ENCODE data around the gene FBXL12. TPM values are rescaled to one million over a fixed set of nuclear protein-coding genes. Genes with fewer than 3 reads are reported as not detected.
"Not testable (repeated sequence)": the region's sequence is repeated elsewhere in the genome, so short reads cannot be mapped to it uniquely, and the experiment has no call there.

The FBXL12 gene
- total RNA-seq, 2 experiments from 2014 or later = 38.7 to 44.4 TPM

GRCh38 chr19:9848762-9849161, 29.9 kb upstream of the FBXL12 start:
- Histone ChIP-seq H3K4me1 (ENCODE audit: insufficient read depth, low read length, poor library complexity, severe bottlenecking) (no peaks in the 10 kb centered on the region), H2AFZ (ENCODE audit: low read length) (no peak overlapping the region), H3K27ac (ENCODE audit: low read depth, low read length, poor library complexity, severe bottlenecking) (no peak overlapping the region), H3K4me3 (ENCODE audit: low read depth, low read length, poor library complexity, severe bottlenecking) (no peak overlapping the region), H3K9me3 (ENCODE audit: low read length) (no peaks in the 10 kb centered on the region), H3K79me2 (ENCODE audit: insufficient read depth, low read depth, low read length) (no peaks in the 10 kb centered on the region), H3K9me2 (ENCODE audit: insufficient read depth, low read length) (no peaks in the 10 kb centered on the region), H4K20me1 (ENCODE audit: insufficient read depth, low read length) (no peaks in the 10 kb centered on the region), H3K4me2 (ENCODE audit: low read length) (no peak overlapping the region), H3K36me3 (ENCODE audit: insufficient read depth, low read length) (peaks cover 35% of the 10 kb centered on the region; the same call in 1 of the 2 replicates)
- ChIA-PET CTCF (ENCODE audit: unreplicated experiment) (no interaction called here), POLR2A (no interaction called here)
- BruUV-seq (replicated peaks) = no TSS peak
- intact Hi-C loops (cut with micrococcal nuclease; ENCODE audit: unreplicated experiment) = no loop called here
- TF ChIP-seq CTCF (conservative IDR thresholded peaks at IDR 0.05; ENCODE audit: low read length) (no peak), EZH2phosphoT487 (IDR thresholded peaks at IDR 0.05; ENCODE audit: borderline replicate concordance, low read depth, low read length) (no peak)
- DNase-seq (ENCODE audit: low spot score) = no peak

- Histone ChIP-seq H3K9me2 (ENCODE audit: insufficient read depth, low read length) (no peaks in the 10 kb centered on the region), H3K4me2 (ENCODE audit: low read length) (no peak overlapping the region), H3K27ac (ENCODE audit: low read depth, low read length, poor library complexity, severe bottlenecking) (no peak overlapping the region), H4K20me1 (ENCODE audit: insufficient read depth, low read length) (no peaks in the 10 kb centered on the region), H2AFZ (ENCODE audit: low read length) (no peak overlapping the region), H3K4me3 (ENCODE audit: low read depth, low read length, poor library complexity, severe bottlenecking) (no peak overlapping the region), H3K4me1 (ENCODE audit: insufficient read depth, low read length, poor library complexity, severe bottlenecking) (no peaks in the 10 kb centered on the region), H3K36me3 (ENCODE audit: insufficient read depth, low read length) (peaks cover 41% of the 10 kb centered on the region; the same call in 1 of the 2 replicates), H3K79me2 (ENCODE audit: insufficient read depth, low read depth, low read length) (no peaks in the 10 kb centered on the region), H3K9me3 (ENCODE audit: low read length) (no peaks in the 10 kb centered on the region)
- intact Hi-C loops (cut with micrococcal nuclease; ENCODE audit: unreplicated experiment) = no loop called here
- CTCF ChIA-PET (ENCODE audit: unreplicated experiment) = no interaction called here
- no TSS peak for BruUV-seq (replicated peaks)
- peak; percentile 10 for DNase-seq (ENCODE audit: low spot score)
- TF ChIP-seq CTCF (conservative IDR thresholded peaks at IDR 0.05; ENCODE audit: low read length) = peak; percentile 69
- no peak for TF ChIP-seq EZH2phosphoT487 (IDR thresholded peaks at IDR 0.05; ENCODE audit: borderline replicate concordance, low read depth, low read length)
- POLR2A ChIA-PET = no interaction called here
Measured at GRCh38 chr19:9848060-9848459, 29.2 kb upstream of the FBXL12 start.

GRCh38 chr19:9847087-9847671, 28.3 kb upstream of the FBXL12 start:
- Histone ChIP-seq H2AFZ (ENCODE audit: low read length) (no peak overlapping the region), H3K9me3 (ENCODE audit: low read length) (no peaks in the 10 kb centered on the region), H3K4me3 (ENCODE audit: low read depth, low read length, poor library complexity, severe bottlenecking) (no peak overlapping the region), H3K9me2 (ENCODE audit: insufficient read depth, low read length) (no peaks in the 10 kb centered on the region), H3K4me1 (ENCODE audit: insufficient read depth, low read length, poor library complexity, severe bottlenecking) (no peaks in the 10 kb centered on the region), H3K79me2 (ENCODE audit: insufficient read depth, low read depth, low read length) (no peaks in the 10 kb centered on the region), H3K27ac (ENCODE audit: low read depth, low read length, poor library complexity, severe bottlenecking) (no peak overlapping the region), H3K4me2 (ENCODE audit: low read length) (no peak overlapping the region), H3K36me3 (ENCODE audit: insufficient read depth, low read length) (peaks cover 50% of the 10 kb centered on the region; the same call in 1 of the 2 replicates), H4K20me1 (ENCODE audit: insufficient read depth, low read length) (no peaks in the 10 kb centered on the region)
- no peak for DNase-seq (ENCODE audit: low spot score)
- POLR2A ChIA-PET = no interaction called here
- CTCF ChIA-PET (ENCODE audit: unreplicated experiment) = no interaction called here
- no TSS peak for BruUV-seq (replicated peaks)
- TF ChIP-seq CTCF (conservative IDR thresholded peaks at IDR 0.05; ENCODE audit: low read length) (peak; percentile 45), EZH2phosphoT487 (IDR thresholded peaks at IDR 0.05; ENCODE audit: borderline replicate concordance, low read depth, low read length) (no peak)
- intact Hi-C loops (cut with micrococcal nuclease; ENCODE audit: unreplicated experiment) = no loop called here

GRCh38 chr19:9843626-9844273, 24.9 kb upstream of the FBXL12 start:
- H3K27ac ChIP-seq (ENCODE audit: low read depth, low read length, poor library complexity, severe bottlenecking); BruUV-seq (replicated peaks); H3K4me1 ChIP-seq (ENCODE audit: insufficient read depth, low read length, poor library complexity, severe bottlenecking); DNase-seq (ENCODE audit: low spot score); H4K20me1 ChIP-seq (ENCODE audit: insufficient read depth, low read length); intact Hi-C loops (cut with micrococcal nuclease; ENCODE audit: unreplicated experiment); H2AFZ ChIP-seq (ENCODE audit: low read length); H3K9me2 ChIP-seq (ENCODE audit: insufficient read depth, low read length); CTCF ChIA-PET (ENCODE audit: unreplicated experiment); POLR2A ChIA-PET; H3K79me2 ChIP-seq (ENCODE audit: insufficient read depth, low read depth, low read length); H3K4me2 ChIP-seq (ENCODE audit: low read length); H3K4me3 ChIP-seq (ENCODE audit: low read depth, low read length, poor library complexity, severe bottlenecking); H3K9me3 ChIP-seq (ENCODE audit: low read length): not testable (repeated sequence)
- H3K36me3 ChIP-seq (ENCODE audit: insufficient read depth, low read length) = peaks cover 79% of the 10 kb centered on the region

Measured in OCI-LY7 (cell line).